NCI-H146 treated with DMSO at 0.1 percent for 48 hours (cell line): ENCODE measurements around the gene TM9SF3.
A peak's percentile ranks its signal among the peaks of the same experiment; 100 is the strongest.
"Not testable (repeated sequence)": the region's sequence is repeated elsewhere in the genome, so short reads cannot be mapped to it uniquely, and the experiment has no call there.

Experiments used
- DNase-seq: peaks from one replicate; lab custom pipeline; 2025; ENCODE audit not compliant: unreplicated experiment; lab: John Stamatoyannopoulos, UW

The TM9SF3 gene

GRCh38 chr10:96600337-96600736, 13.5 kb upstream of the TM9SF3 start:
- DNase-seq, result no peak

- no peak for DNase-seq
Measured at GRCh38 chr10:96598846-96599245, 12.0 kb upstream of the TM9SF3 start.

GRCh38 chr10:96596422-96597407, 9.9 kb upstream of the TM9SF3 start:
- DNase-seq, result no peak

- no peak for DNase-seq
Measured at GRCh38 chr10:96595741-96596140, 8.9 kb upstream of the TM9SF3 start.

GRCh38 chr10:96591946-96592345, 5.1 kb upstream of the TM9SF3 start:
- no peak for DNase-seq

- no peak for DNase-seq
Measured at GRCh38 chr10:96588616-96589419, 2.0 kb upstream of the TM9SF3 start.

GRCh38 chr10:96588060-96588554, 1.3 kb upstream of the TM9SF3 start:
- no peak for DNase-seq

- DNase-seq, result peak; percentile 53
Measured at GRCh38 chr10:96587264-96588059, 650 bp upstream of the TM9SF3 start.

GRCh38 chr10:96585736-96586418, 935 bp downstream of the TM9SF3 start:
- DNase-seq, result no peak

- DNase-seq, result no peak
Measured at GRCh38 chr10:96584474-96584873, 2.3 kb downstream of the TM9SF3 start.

- DNase-seq, result no peak
Measured at GRCh38 chr10:96584035-96584434, 2.8 kb downstream of the TM9SF3 start.

- DNase-seq, result no peak
Measured at GRCh38 chr10:96579133-96579532, 7.7 kb downstream of the TM9SF3 start.

GRCh38 chr10:96578633-96579032, 8.2 kb downstream of the TM9SF3 start:
- DNase-seq, result no peak

GRCh38 chr10:96578022-96578421, 8.8 kb downstream of the TM9SF3 start:
- no peak for DNase-seq

- no peak for DNase-seq
Measured at GRCh38 chr10:96577069-96577468, 9.7 kb downstream of the TM9SF3 start.

- no peak for DNase-seq
Measured at GRCh38 chr10:96576277-96576980, 10.4 kb downstream of the TM9SF3 start.

- not testable (repeated sequence) for DNase-seq
Measured at GRCh38 chr10:96574564-96574963, 12.2 kb downstream of the TM9SF3 start.

GRCh38 chr10:96573036-96573435, 13.8 kb downstream of the TM9SF3 start:
- DNase-seq, result no peak
